Hematopoietic multipotent progenitor cell treated with erythropoietin and hydrocortisone succinate and interleukin-3 and kit ligand, for 6 days (in vitro differentiated cells): ENCODE measurements around the gene CACNA1F.
A peak's percentile ranks its signal among the peaks of the same experiment; 100 is the strongest.

Experiments
- DNase-seq: peaks from one replicate; pipeline ENCODE4 v3.0.0-alpha.2; 2015

CACNA1F gene

GRCh38 chrX:49257074-49257790 is 24.1 kb upstream of the CACNA1F start:
- no peak for DNase-seq

- no peak for DNase-seq
Measured at GRCh38 chrX:49256268-49256995, 23.3 kb upstream of the CACNA1F start.

GRCh38 chrX:49254639-49255038 is 21.5 kb upstream of the CACNA1F start:
- DNase-seq: no peak

GRCh38 chrX:49251325-49251724 is 18.2 kb upstream of the CACNA1F start:
- no peak for DNase-seq

GRCh38 chrX:49250578-49250977 is 17.4 kb upstream of the CACNA1F start:
- DNase-seq: no peak

GRCh38 chrX:49250066-49250465 is 16.9 kb upstream of the CACNA1F start:
- DNase-seq: no peak

GRCh38 chrX:49249616-49250015 is 16.5 kb upstream of the CACNA1F start:
- DNase-seq: no peak

- DNase-seq: no peak
Measured at GRCh38 chrX:49249071-49249470, 15.9 kb upstream of the CACNA1F start.

GRCh38 chrX:49247916-49248811 is 15.0 kb upstream of the CACNA1F start:
- DNase-seq: no peak

GRCh38 chrX:49247346-49247745 is 14.2 kb upstream of the CACNA1F start:
- DNase-seq: no peak

- DNase-seq: no peak
Measured at GRCh38 chrX:49246541-49246940, 13.4 kb upstream of the CACNA1F start.

GRCh38 chrX:49244207-49244606 is 11.1 kb upstream of the CACNA1F start:
- DNase-seq: no peak

- no peak for DNase-seq
Measured at GRCh38 chrX:49243166-49243565, 10.0 kb upstream of the CACNA1F start.

GRCh38 chrX:49242545-49243066 is 9.5 kb upstream of the CACNA1F start:
- DNase-seq: no peak

GRCh38 chrX:49238735-49239134 is 5.6 kb upstream of the CACNA1F start:
- DNase-seq: no peak

GRCh38 chrX:49237060-49237459 is 3.9 kb upstream of the CACNA1F start:
- DNase-seq: peak; percentile 45

- no peak for DNase-seq
Measured at GRCh38 chrX:49233887-49234555, 881 bp upstream of the CACNA1F start.

- no peak for DNase-seq
Measured at GRCh38 chrX:49232525-49232924, 615 bp downstream of the CACNA1F start.

GRCh38 chrX:49231333-49232000 is 1.7 kb downstream of the CACNA1F start:
- DNase-seq: no peak

GRCh38 chrX:49230500-49231232 is 2.5 kb downstream of the CACNA1F start:
- peak; percentile 85 for DNase-seq

GRCh38 chrX:49228185-49228584 is 5.0 kb downstream of the CACNA1F start:
- no peak for DNase-seq
